DND-41 (cell line): ENCODE data around the gene CREG2.

Experiments
- ATAC-seq: fragments of 200-7000 bp; cut with Tn5 transposase; 3 replicates; pipeline ENCODE4 v1.9.1; 2021; ENCODE audit warnings: low read depth; ENCODE audit not compliant: insufficient read depth
- DNase-seq: peaks from one replicate; pipeline ENCODE4 v3.0.0-alpha.2; 2020
- H2AFZ ChIP-seq: 2 replicates; pipeline ENCODE4 v1.6.0; 2012; ENCODE audit warnings: low read depth, low read length
- H3K27ac ChIP-seq: 2 replicates; pipeline ENCODE4 v1.5.1; 2012; ENCODE audit warnings: low read length, inconsistent platforms
- H3K27me3 ChIP-seq: fragments of 200-600 bp; sonication (generic); 2 replicates; pipeline ENCODE4 v1.6.0; 2012; ENCODE audit warnings: low read length, mild to moderate bottlenecking, inconsistent platforms; ENCODE audit not compliant: insufficient read depth, poor library complexity
- H3K36me3 ChIP-seq: 2 replicates; pipeline ENCODE4 v1.5.1; 2012; ENCODE audit warnings: low read length, inconsistent platforms; ENCODE audit not compliant: insufficient read depth
- H3K4me1 ChIP-seq: 2 replicates; pipeline ENCODE4 v1.5.1; 2012; ENCODE audit warnings: mild to moderate bottlenecking, low read length; ENCODE audit not compliant: insufficient read depth
- H3K4me2 ChIP-seq: 2 replicates; pipeline ENCODE4 v1.6.0; 2012; ENCODE audit warnings: mild to moderate bottlenecking, moderate library complexity, low read length, inconsistent platforms; ENCODE audit not compliant: insufficient read depth
- H3K4me3 ChIP-seq, 2 experiments: fragments of 200-600 bp in 1 of 2; shearing (Covaris generic) in 1 of 2; 2 replicates each; pipeline ENCODE4 v1.5.1; 2012 to 2016; ENCODE audit warnings: inconsistent platforms in 2 of 2, low read length in 2 of 2, mild to moderate bottlenecking in 2 of 2, low read depth in 1 of 2, moderate library complexity in 1 of 2
- H3K79me2 ChIP-seq: 2 replicates; pipeline ENCODE4 v1.6.0; 2012; ENCODE audit warnings: low read length, inconsistent platforms; ENCODE audit not compliant: insufficient read depth
- H3K9ac ChIP-seq: 2 replicates; pipeline ENCODE4 v1.6.0; 2012; ENCODE audit warnings: low read depth, mild to moderate bottlenecking, inconsistent platforms, low read length, moderate library complexity
- H3K9me3 ChIP-seq: 2 replicates; pipeline ENCODE4 v1.5.1; 2012; ENCODE audit warnings: low read length, moderate library complexity, mild to moderate bottlenecking, inconsistent platforms; ENCODE audit not compliant: insufficient read depth, severe bottlenecking
- H4K20me1 ChIP-seq: 2 replicates; pipeline ENCODE4 v1.6.0; 2012; ENCODE audit warnings: low read length; ENCODE audit not compliant: insufficient read depth
- EZH2 ChIP-seq: IDR thresholded peaks from 3 replicates; pipeline ENCODE4 v1.6.1; 2012; ENCODE audit warnings: borderline replicate concordance, low read depth, mild to moderate bottlenecking, moderate library complexity, low read length, inconsistent platforms; ENCODE audit not compliant: severe bottlenecking
- TF ChIP-seq, protein P1 (sequence below): IDR thresholded peaks from 2 replicates; pipeline ENCODE4 v1.5.1; 2012; ENCODE audit warnings: borderline replicate concordance, low read length, moderate library complexity, mild to moderate bottlenecking; ENCODE audit not compliant: poor library complexity, severe bottlenecking; ENCODE audit errors: extremely low read depth

Gene CREG2

DNA sequence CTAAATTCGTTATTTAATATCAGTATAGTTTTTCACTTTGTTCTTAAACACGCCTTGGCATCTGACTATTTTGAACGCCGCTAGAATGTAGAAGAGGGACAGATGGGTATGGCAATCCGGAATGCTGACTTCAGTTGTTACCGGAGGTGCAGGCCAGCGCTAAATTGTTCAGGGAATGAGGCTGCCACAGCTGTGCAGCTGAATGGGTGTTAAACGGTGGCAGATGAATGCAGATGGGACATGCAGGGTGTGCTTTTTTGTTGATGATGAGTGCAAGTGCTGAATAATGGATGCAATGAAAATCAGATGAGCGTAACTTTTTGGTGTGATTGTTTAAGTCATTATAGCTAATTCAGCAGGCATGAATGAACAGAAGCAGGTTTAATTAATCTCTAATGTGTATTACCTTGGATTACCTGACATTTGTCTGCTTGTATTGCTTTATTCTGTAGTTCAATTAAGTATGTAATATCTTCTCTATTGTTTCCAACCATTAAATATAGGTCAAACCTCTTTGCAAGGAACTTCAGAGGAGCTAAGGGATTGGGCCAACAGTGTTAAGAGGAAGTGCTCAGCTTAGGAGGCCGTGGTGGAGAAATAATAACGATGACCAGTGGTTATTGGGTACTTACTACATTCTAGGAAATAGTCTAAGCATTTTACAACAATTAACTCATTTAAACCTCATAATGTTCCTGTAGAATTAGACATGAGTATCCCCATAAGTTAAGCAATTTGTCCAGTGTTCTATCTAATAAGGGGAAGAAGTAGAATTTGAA, 11.9 kb upstream of the CREG2 start:
- peaks cover 18% of the 10 kb centered on the region for H3K36me3 ChIP-seq
- H3K4me1 ChIP-seq: no peaks in the 10 kb centered on the region
- H3K9me3 ChIP-seq: no peaks in the 10 kb centered on the region
- no peak overlapping the region for H3K27ac ChIP-seq
- TF ChIP-seq, protein P1, sequence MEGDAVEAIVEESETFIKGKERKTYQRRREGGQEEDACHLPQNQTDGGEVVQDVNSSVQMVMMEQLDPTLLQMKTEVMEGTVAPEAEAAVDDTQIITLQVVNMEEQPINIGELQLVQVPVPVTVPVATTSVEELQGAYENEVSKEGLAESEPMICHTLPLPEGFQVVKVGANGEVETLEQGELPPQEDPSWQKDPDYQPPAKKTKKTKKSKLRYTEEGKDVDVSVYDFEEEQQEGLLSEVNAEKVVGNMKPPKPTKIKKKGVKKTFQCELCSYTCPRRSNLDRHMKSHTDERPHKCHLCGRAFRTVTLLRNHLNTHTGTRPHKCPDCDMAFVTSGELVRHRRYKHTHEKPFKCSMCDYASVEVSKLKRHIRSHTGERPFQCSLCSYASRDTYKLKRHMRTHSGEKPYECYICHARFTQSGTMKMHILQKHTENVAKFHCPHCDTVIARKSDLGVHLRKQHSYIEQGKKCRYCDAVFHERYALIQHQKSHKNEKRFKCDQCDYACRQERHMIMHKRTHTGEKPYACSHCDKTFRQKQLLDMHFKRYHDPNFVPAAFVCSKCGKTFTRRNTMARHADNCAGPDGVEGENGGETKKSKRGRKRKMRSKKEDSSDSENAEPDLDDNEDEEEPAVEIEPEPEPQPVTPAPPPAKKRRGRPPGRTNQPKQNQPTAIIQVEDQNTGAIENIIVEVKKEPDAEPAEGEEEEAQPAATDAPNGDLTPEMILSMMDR: no peak
- TF ChIP-seq EZH2: no peak
- ATAC-seq (no peak), DNase-seq (no peak)
- H4K20me1 ChIP-seq: no peaks in the 10 kb centered on the region
- H3K4me2 ChIP-seq: no peak overlapping the region
- no peak overlapping the region for H2AFZ ChIP-seq
- H3K79me2 ChIP-seq: no peaks in the 10 kb centered on the region
- H3K27me3 ChIP-seq: no peaks in the 10 kb centered on the region
- no peak overlapping the region for H3K4me3 ChIP-seq
- H3K9ac ChIP-seq: no peak overlapping the region

DNA sequence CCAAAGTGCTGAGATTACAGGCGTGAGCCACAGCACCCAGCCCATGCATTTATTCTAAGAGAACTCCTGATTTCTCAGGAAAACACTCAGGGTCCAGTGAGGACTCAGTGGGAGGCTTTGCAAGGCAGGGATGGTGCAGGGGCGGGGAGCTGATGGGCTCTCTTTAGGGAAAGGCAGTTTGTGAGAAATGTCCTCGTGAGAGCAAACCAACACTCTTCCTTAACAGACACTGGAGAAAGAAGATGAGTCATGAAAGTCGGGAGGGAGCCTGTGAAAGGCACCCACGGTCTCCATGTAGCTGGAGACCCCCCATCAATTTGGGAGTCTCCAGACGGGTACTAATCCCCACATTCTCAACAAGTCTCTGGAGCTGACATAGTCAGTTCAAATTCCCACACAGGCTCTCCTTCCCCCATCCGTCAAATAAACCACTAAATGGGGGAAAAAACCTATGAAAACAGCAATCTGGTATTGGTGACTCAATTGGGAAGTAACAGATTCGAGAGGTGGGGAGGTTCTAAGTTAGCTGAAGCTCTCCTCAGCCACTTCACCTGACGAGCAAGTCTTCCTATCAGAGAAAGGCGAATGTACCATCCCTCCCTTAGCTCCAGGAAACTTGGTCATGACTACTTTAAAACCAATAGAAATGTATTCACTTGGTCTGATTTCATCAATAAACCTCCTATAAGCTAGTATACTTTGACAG, 11.0 kb upstream of the CREG2 start:
- H4K20me1 ChIP-seq: no peaks in the 10 kb centered on the region
- H3K4me3 ChIP-seq: no peak overlapping the region
- ATAC-seq (no peak), DNase-seq (no peak)
- no peaks in the 10 kb centered on the region for H3K9me3 ChIP-seq
- no peak overlapping the region for H2AFZ ChIP-seq
- no peaks in the 10 kb centered on the region for H3K4me1 ChIP-seq
- H3K79me2 ChIP-seq: no peaks in the 10 kb centered on the region
- H3K36me3 ChIP-seq: peaks cover 18% of the 10 kb centered on the region
- H3K4me2 ChIP-seq: no peak overlapping the region
- TF ChIP-seq, protein P1: no peak
- TF ChIP-seq EZH2: no peak
- no peak overlapping the region for H3K27ac ChIP-seq
- H3K9ac ChIP-seq: no peak overlapping the region
- no peaks in the 10 kb centered on the region for H3K27me3 ChIP-seq

DNA sequence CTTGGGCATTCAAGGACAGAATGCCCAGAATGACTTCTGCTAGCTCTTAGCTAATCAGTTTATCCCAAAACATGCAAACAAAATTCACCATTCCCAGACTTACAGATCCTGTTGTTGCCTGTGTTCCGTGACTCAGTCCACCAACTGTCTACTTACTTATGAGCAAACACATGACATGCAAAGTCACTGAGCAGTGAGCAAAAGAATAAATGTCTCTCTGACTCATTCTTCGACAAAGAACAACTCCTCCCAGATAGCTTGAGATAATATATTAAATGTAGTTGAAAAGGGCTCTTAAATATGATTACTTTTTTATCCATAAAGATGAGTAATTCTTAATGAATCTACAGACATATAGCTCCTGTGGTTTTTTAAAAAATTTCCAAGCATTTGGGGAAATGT, 9.0 kb upstream of the CREG2 start:
- H3K27me3 ChIP-seq: no peaks in the 10 kb centered on the region
- no peak overlapping the region for H3K27ac ChIP-seq
- no peaks in the 10 kb centered on the region for H3K9me3 ChIP-seq
- no peaks in the 10 kb centered on the region for H3K4me1 ChIP-seq
- H3K36me3 ChIP-seq: peaks cover 5% of the 10 kb centered on the region; the same call in 1 of the 2 replicates
- H3K4me2 ChIP-seq: no peak overlapping the region
- H3K4me3 ChIP-seq: no peak overlapping the region
- H4K20me1 ChIP-seq: no peaks in the 10 kb centered on the region
- ATAC-seq (no peak), DNase-seq (no peak)
- TF ChIP-seq EZH2: no peak
- TF ChIP-seq, protein P1: no peak
- no peaks in the 10 kb centered on the region for H3K79me2 ChIP-seq
- H3K9ac ChIP-seq: no peak overlapping the region
- H2AFZ ChIP-seq: no peak overlapping the region
